ENCODE measurements around the gene WDR81.
"Not testable (repeated sequence)": the region's sequence is repeated elsewhere in the genome, so short reads cannot be mapped to it uniquely, and the experiment has no call there.

Gene WDR81

GRCh38 chr17:1718362-1719165 lies 5.9 kb upstream of the WDR81 start:
- no peak overlapping the region for H3K4me3 ChIP-seq (replicated peaks in 1 of 2; ENCODE audit: low read depth in 2 of 2, low read length in 2 of 2)
- no peak for DNase-seq (ENCODE audit: low read depth in 2 of 2)

GRCh38 chr17:1720856-1721386 lies 3.6 kb upstream of the WDR81 start:
- DNase-seq (ENCODE audit: low read depth in 2 of 2) = peak; percentile 71 to 73
- no peak overlapping the region for H3K4me3 ChIP-seq (replicated peaks in 1 of 2; ENCODE audit: low read depth in 2 of 2, low read length in 2 of 2)
- peak; percentile 98 for TF ChIP-seq CTCF (IDR thresholded peaks at IDR 0.05; ENCODE audit: low read depth, low read length)

More at GRCh38 chr17:1718362-1719165, 5.9 kb upstream of the WDR81 start:
- no peak for TF ChIP-seq CTCF (IDR thresholded peaks at IDR 0.05; ENCODE audit: low read depth, low read length)

GRCh38 chr17:1722022-1722421 lies 2.5 kb upstream of the WDR81 start:
- peak; percentile 66 to 73 for DNase-seq (ENCODE audit: low read depth in 2 of 2)
- not testable (repeated sequence) for H3K4me3 ChIP-seq (replicated peaks in 1 of 2; ENCODE audit: low read depth in 2 of 2, low read length in 2 of 2)

- peak overlapping the region; percentile 56 to 58 for H3K4me3 ChIP-seq (replicated peaks in 1 of 2; ENCODE audit: low read depth in 2 of 2, low read length in 2 of 2)
- TF ChIP-seq CTCF (IDR thresholded peaks at IDR 0.05; ENCODE audit: low read depth, low read length) = no peak
These were observed 551 bp downstream of the WDR81 start for GRCh38 chr17:1724869-1725641.

GRCh38 chr17:1725642-1726511 lies 1.4 kb downstream of the WDR81 start:
- DNase-seq (ENCODE audit: low read depth in 2 of 2) = no peak
- TF ChIP-seq CTCF (IDR thresholded peaks at IDR 0.05; ENCODE audit: low read depth, low read length) = no peak
- peak overlapping the region; percentile 56 to 58 for H3K4me3 ChIP-seq (replicated peaks in 1 of 2; ENCODE audit: low read depth in 2 of 2, low read length in 2 of 2)

More at GRCh38 chr17:1724869-1725641, 551 bp downstream of the WDR81 start:
- no peak for DNase-seq (ENCODE audit: low read depth in 2 of 2)

- no peak overlapping the region for H3K4me3 ChIP-seq (replicated peaks in 1 of 2; ENCODE audit: low read depth in 2 of 2, low read length in 2 of 2)
- TF ChIP-seq CTCF (IDR thresholded peaks at IDR 0.05; ENCODE audit: low read depth, low read length) = no peak
- no peak for DNase-seq (ENCODE audit: low read depth in 2 of 2)
These were observed 2.2 kb downstream of the WDR81 start for GRCh38 chr17:1726626-1727257.

Data from cardiac fibroblast (primary cell).